SK-N-SH treated with all-trans-retinoic acid at 6 μM for 48 hours (cell line): Measurements from ENCODE around the gene ADCY1.

Experiments
- ARNTL ChIP-seq: fragments of 450-650 bp; formaldehyde crosslinking; IDR thresholded peaks from 2 replicates; pipeline ENCODE4 v1.5.0; 2020; ENCODE audit warnings: low read depth, mild to moderate bottlenecking, moderate library complexity, borderline replicate concordance
- BACH2 ChIP-seq: fragments of 250-450 bp; sonication (Bioruptor Pico); IDR thresholded peaks from 2 replicates; pipeline ENCODE4 v1.9.0; 2021; ENCODE audit warnings: mild to moderate bottlenecking, borderline replicate concordance
- CSDC2 ChIP-seq: fragments of 250-450 bp; sonication (Bioruptor Pico); IDR thresholded peaks from 2 replicates; pipeline ENCODE4 v1.5.0; 2020; ENCODE audit warnings: mild to moderate bottlenecking, moderate library complexity
- PPARA ChIP-seq: fragments of 250-450 bp; sonication (Bioruptor Pico); IDR thresholded peaks from 2 replicates; pipeline ENCODE4 v1.5.0; 2020; ENCODE audit warnings: mild to moderate bottlenecking, borderline replicate concordance
- TCF4 ChIP-seq: fragments of 250-450 bp; sonication (Bioruptor Pico); IDR thresholded peaks from 2 replicates; pipeline ENCODE4 v1.8.0; 2021; ENCODE audit warnings: mild to moderate bottlenecking, moderate library complexity, borderline replicate concordance
- ZC3H10 ChIP-seq: fragments of 250-450 bp; sonication (Bioruptor Pico); IDR thresholded peaks from 2 replicates; pipeline ENCODE4 v1.5.1; 2021; ENCODE audit warnings: mild to moderate bottlenecking, moderate library complexity
- ZFP3 ChIP-seq: fragments of 250-450 bp; sonication (Bioruptor Pico); IDR thresholded peaks from 2 replicates; pipeline ENCODE4 v1.5.0; 2020; ENCODE audit warnings: mild to moderate bottlenecking, moderate library complexity
- ZNF70 ChIP-seq: fragments of 450-650 bp; formaldehyde crosslinking; IDR thresholded peaks from 2 replicates; pipeline ENCODE4 v1.5.0; 2020; ENCODE audit warnings: mild to moderate bottlenecking, moderate library complexity
- TF ChIP-seq, protein P1 (sequence below): fragments of 250-450 bp; sonication (Bioruptor Pico); IDR thresholded peaks from 2 replicates; pipeline ENCODE4 v1.8.0; 2020; ENCODE audit warnings: mild to moderate bottlenecking, moderate library complexity, borderline replicate concordance

DNA sequence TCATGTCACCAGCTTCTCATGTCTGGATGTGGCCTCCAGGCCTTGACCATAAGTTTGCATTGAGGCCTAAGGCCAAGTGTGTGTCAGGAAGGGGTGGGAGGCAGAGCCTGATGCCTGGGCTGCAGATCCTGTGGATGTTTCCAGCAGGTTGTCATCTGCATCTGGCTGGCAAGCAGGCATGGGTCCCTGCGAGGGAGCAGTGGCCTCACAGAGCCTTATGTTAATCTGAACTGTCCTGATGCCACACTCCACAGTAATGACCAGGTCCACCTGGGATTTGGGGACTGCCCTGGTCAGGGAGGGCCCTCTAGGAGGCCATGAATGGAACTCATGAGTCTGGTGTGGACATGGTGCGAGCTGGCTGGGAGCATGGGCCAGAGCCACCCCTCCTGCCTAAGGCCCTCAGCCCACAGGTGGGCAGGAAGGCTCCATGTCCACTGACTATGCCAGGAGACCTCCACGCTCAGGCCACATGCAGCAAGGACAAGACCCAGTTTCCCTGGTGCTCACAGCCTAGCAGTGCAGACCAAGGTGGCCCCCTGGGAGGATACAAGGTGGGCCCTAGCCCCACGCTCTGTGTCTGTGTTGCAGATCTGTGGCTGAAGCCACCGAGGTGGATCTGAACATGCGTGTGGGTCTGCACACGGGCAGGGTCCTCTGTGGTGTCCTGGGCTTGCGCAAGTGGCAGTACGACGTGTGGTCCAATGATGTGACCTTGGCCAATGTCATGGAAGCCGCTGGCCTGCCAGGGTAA is 83.1 kb downstream of the ADCY1 start:
- TF ChIP-seq TCF4 (CRISPR knock-in tag), result no peak
- TF ChIP-seq PPARA, result no peak
- no peak for TF ChIP-seq ZC3H10
- TF ChIP-seq, protein P1, sequence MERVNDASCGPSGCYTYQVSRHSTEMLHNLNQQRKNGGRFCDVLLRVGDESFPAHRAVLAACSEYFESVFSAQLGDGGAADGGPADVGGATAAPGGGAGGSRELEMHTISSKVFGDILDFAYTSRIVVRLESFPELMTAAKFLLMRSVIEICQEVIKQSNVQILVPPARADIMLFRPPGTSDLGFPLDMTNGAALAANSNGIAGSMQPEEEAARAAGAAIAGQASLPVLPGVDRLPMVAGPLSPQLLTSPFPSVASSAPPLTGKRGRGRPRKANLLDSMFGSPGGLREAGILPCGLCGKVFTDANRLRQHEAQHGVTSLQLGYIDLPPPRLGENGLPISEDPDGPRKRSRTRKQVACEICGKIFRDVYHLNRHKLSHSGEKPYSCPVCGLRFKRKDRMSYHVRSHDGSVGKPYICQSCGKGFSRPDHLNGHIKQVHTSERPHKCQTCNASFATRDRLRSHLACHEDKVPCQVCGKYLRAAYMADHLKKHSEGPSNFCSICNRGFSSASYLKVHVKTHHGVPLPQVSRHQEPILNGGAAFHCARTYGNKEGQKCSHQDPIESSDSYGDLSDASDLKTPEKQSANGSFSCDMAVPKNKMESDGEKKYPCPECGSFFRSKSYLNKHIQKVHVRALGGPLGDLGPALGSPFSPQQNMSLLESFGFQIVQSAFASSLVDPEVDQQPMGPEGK (CRISPR knock-in tag), result no peak
- no peak for TF ChIP-seq CSDC2 (CRISPR knock-in tag)
- no peak for TF ChIP-seq BACH2 (CRISPR knock-in tag)
- no peak for TF ChIP-seq ARNTL (CRISPR knock-in tag)
- no peak for TF ChIP-seq ZFP3
- no peak for TF ChIP-seq ZNF70 (CRISPR knock-in tag)
